K562 (cell line): ENCODE results near the gene CKAP5. TPM values are rescaled to one million over a fixed set of nuclear protein-coding genes. Genes with fewer than 3 reads are reported as not detected.
A peak's percentile ranks its signal among the peaks of the same experiment; 100 is the strongest.

Experiments used
- ATAC-seq: fragments of 200-7000 bp; cut with Tn5 transposase; 3 replicates; pipeline ENCODE4 v1.9.1; 2020; ENCODE audit warnings: moderate library complexity
- BruUV-seq: library from RNA; stranded (reverse); fragments of 400-500 nt; replicated peaks from 2 replicates; lab custom pipeline; 2021; lab: Mats Ljungman, UMichigan
- CTCF ChIA-PET: fragments of 300-600 bp; formaldehyde crosslinking; extraction: SDS; loops from one replicate; lab custom pipeline; 2021; ENCODE audit warnings: low intra/inter-chr PET ratio; lab: Yijun Ruan, JAX
- POLR2A ChIA-PET: fragments of 300-600, 350-650 bp; sonication (Branson Sonifier 250); formaldehyde crosslinking; extraction: SDS; loops from one replicate; lab custom pipeline; 2021; ENCODE audit warnings: antibody characterized with exemption, inconsistent platforms; lab: Yijun Ruan, JAX
- DNase-seq, 4 experiments: peaks; one replicate each; pipeline versions ENCODE4 v3.0.0 to v3.0.0-alpha.2; 2011 to 2018; ENCODE audit warnings: low spot score in 3 of 4, mixed read lengths in 3 of 4; ENCODE audit errors: extremely low read depth in 1 of 4
- FAIRE-seq: peaks from 2 replicates; lab custom pipeline; 2011; peaks lifted over from hg19 to GRCh38; lab: Jason Lieb, UNC
- H2AFZ ChIP-seq: 2 replicates; pipeline ENCODE4 v1.6.0; 2011; ENCODE audit warnings: low read depth, low read length, control low read depth, inconsistent platforms
- H3K27ac ChIP-seq: fragments of 200-600 bp; 3 replicates; pipeline ENCODE4 v1.8.0; 2011; ENCODE audit warnings: low read depth, mild to moderate bottlenecking, control low read depth, inconsistent platforms, low read length, moderate library complexity, mixed read lengths; ENCODE audit errors: extremely low read depth
- H3K27me3 ChIP-seq, 2 experiments: fragments of 300-600 bp in 1 of 2; 2 replicates in 1 of 2; 3 replicates in 1 of 2; pipeline versions ENCODE4 v1.6.0 to v1.8.0; 2011; ENCODE audit warnings: inconsistent platforms in 2 of 2, low read length in 2 of 2, mild to moderate bottlenecking in 1 of 2, mixed read lengths in 1 of 2, moderate library complexity in 1 of 2; ENCODE audit not compliant: control insufficient read depth in 2 of 2, insufficient read depth in 2 of 2
- H3K36me3 ChIP-seq: fragments of 300-600 bp; 3 replicates; pipeline ENCODE4 v1.8.0; 2011; ENCODE audit warnings: mild to moderate bottlenecking, low read length, inconsistent platforms; ENCODE audit not compliant: control insufficient read depth, insufficient read depth
- H3K4me1 ChIP-seq, 2 experiments: fragments of 200-600 bp in 1 of 2; replicated peaks in 1 of 2; 2 replicates in 1 of 2; 3 replicates in 1 of 2; pipeline versions ENCODE4 v1.5.1 to v1.8.0; 2011; ENCODE audit warnings: inconsistent platforms in 2 of 2, low read length in 2 of 2, mild to moderate bottlenecking in 1 of 2, mixed read lengths in 1 of 2, moderate library complexity in 1 of 2; ENCODE audit not compliant: control insufficient read depth in 2 of 2, insufficient read depth in 2 of 2
- H3K4me2 ChIP-seq: 2 replicates; pipeline ENCODE4 v1.6.1; 2011; ENCODE audit warnings: low read length, control low read depth, inconsistent platforms, mixed read lengths; ENCODE audit not compliant: insufficient read depth
- H3K4me3 ChIP-seq: fragments of 200-600 bp; sonication (generic), shearing (Covaris generic); 2 replicates; pipeline ENCODE4 v1.5.1; 2016; ENCODE audit warnings: control low read depth, inconsistent platforms
- H3K79me2 ChIP-seq: fragments of 200-600 bp; 3 replicates; pipeline ENCODE4 v1.8.0; 2011; ENCODE audit warnings: low read length, inconsistent platforms; ENCODE audit not compliant: control insufficient read depth, insufficient read depth
- H3K9ac ChIP-seq, 2 experiments: 2 replicates each; pipeline versions ENCODE4 v1.6.0 to v1.6.1; 2011; ENCODE audit warnings: low read depth in 2 of 2, low read length in 2 of 2, control low read depth in 1 of 2, inconsistent platforms in 1 of 2, mild to moderate bottlenecking in 1 of 2, mixed read lengths in 1 of 2; ENCODE audit not compliant: insufficient read depth in 1 of 2
- H3K9me1 ChIP-seq: one replicate; pipeline ENCODE4 v1.6.0; 2011; ENCODE audit warnings: inconsistent platforms, mild to moderate bottlenecking, low read length, moderate library complexity; ENCODE audit not compliant: control insufficient read depth, insufficient read depth
- H3K9me3 ChIP-seq: replicated peaks from 2 replicates; pipeline ENCODE4 v1.5.1; 2011; ENCODE audit warnings: low read depth, low read length, inconsistent platforms; ENCODE audit not compliant: control insufficient read depth, insufficient read depth
- H4K20me1 ChIP-seq: replicated peaks from 2 replicates; pipeline ENCODE4 v1.6.1; 2011; ENCODE audit warnings: low read length, inconsistent platforms, mixed read lengths; ENCODE audit not compliant: control insufficient read depth, insufficient read depth
- DPF2 ChIP-seq: fragments of 450-650 bp; IDR thresholded peaks from 2 replicates; pipeline ENCODE4 v1.6.1; 2016
- HOMEZ ChIP-seq: fragments of 250-450 bp; sonication (Bioruptor Pico); IDR thresholded peaks from 2 replicates; pipeline ENCODE4 v1.4.0; 2020; ENCODE audit warnings: mild to moderate bottlenecking, moderate library complexity
- MAX ChIP-seq: sonication (generic); formaldehyde crosslinking; IDR thresholded peaks from 2 replicates; pipeline ENCODE4 v1.9.0; 2022; ENCODE audit warnings: mild to moderate bottlenecking, missing genetic modification reagents
- MCM7 ChIP-seq, 2 experiments: fragments of 450-650 bp; IDR thresholded peaks; 2 replicates each; pipeline ENCODE4 v1.6.1; 2016 to 2018
- PTBP1 ChIP-seq: fragments of 200-400 bp; formaldehyde crosslinking; IDR thresholded peaks from 2 replicates; pipeline ENCODE4 v1.6.1; 2017; ENCODE audit warnings: low read depth, low read length
- RAD51 ChIP-seq: fragments of 450-650 bp; IDR thresholded peaks from 2 replicates; pipeline ENCODE4 v1.7.1; 2016; ENCODE audit warnings: low read depth, mild to moderate bottlenecking, borderline replicate concordance
- RBM34 ChIP-seq: fragments of 200-400 bp; formaldehyde crosslinking; IDR thresholded peaks from 2 replicates; pipeline ENCODE4 v1.6.1; 2018; ENCODE audit warnings: low read length, borderline replicate concordance; ENCODE audit not compliant: insufficient read depth
- SPI1 ChIP-seq: IDR thresholded peaks from 2 replicates; pipeline ENCODE4 v1.6.1; 2011; ENCODE audit warnings: low read depth, low read length, control low read depth, borderline replicate concordance
- ZBTB11 ChIP-seq, 3 experiments: fragments of 200-800 bp in 1 of 3; fragments of 250-450 bp in 1 of 3; fragments of 450-650 bp in 1 of 3; sonication (Bioruptor Pico) in 1 of 3; sonication (Bioruptor generic) in 1 of 3; formaldehyde crosslinking in 1 of 3; IDR thresholded peaks; 2 replicates each; pipeline versions ENCODE4 v1.6.1 to v1.8.0; 2016 to 2022; ENCODE audit warnings: mild to moderate bottlenecking in 2 of 3, missing genetic modification characterization in 2 of 3, missing compliant biosample characterization in 1 of 3, moderate library complexity in 1 of 3
- ZBTB33 ChIP-seq: sonication (generic); formaldehyde crosslinking; IDR thresholded peaks from 2 replicates; pipeline ENCODE4 v1.8.1; 2023; ENCODE audit warnings: mild to moderate bottlenecking, missing genetic modification reagents
- ZNF280A ChIP-seq: fragments of 450-650 bp; IDR thresholded peaks from 2 replicates; pipeline ENCODE4 v1.6.1; 2018; ENCODE audit warnings: mild to moderate bottlenecking, low read depth; ENCODE audit not compliant: partially characterized antibody
- ZNF316 ChIP-seq: fragments of 450-650 bp; IDR thresholded peaks from 2 replicates; pipeline ENCODE4 v1.6.1; 2016
- WGBS: fragments of 100-300 bp; shearing (Covaris generic); methylation state at CpG from one replicate; pipeline ENCODE4 v1.1.6; 2016; ENCODE audit warnings: low coverage, mixed read lengths; ENCODE audit not compliant: insufficient coverage; ENCODE audit errors: missing lambda C conversion rate; 5-methylcytosine and 5-hydroxymethylcytosine counted together
- in situ Hi-C: fragments of 300-500 bp; cut with MboI; formaldehyde crosslinking; loops from 4 replicates; pipeline ENCODE4 v1.15.0; 2018; ENCODE audit warnings: inconsistent platforms, mixed read lengths
- intact Hi-C: fragments of 100-400 bp; cut with micrococcal nuclease; formaldehyde crosslinking; loops from 2 replicates; pipeline ENCODE4 v1.14.2; 2022
- polyA plus RNA-seq, 8 experiments: library from polyadenylated mRNA; depleted of rRNA in 4 of 8; stranded (reverse) in 5 of 8; unstranded in 3 of 8; fragments of >200 nt; fragmentation: Nextera tagmentation in 2 of 8; fragmentation: Illumina TruSeq in 1 of 8; extraction: Ambion mirVana in 2 of 8; extraction: Trizol in 1 of 8; gene quantifications; 2 replicates each; pipeline versions ENCODE4 v1.2.1 to v1.2.3, GENCODE V29; 2011 to 2014; ENCODE audit warnings: inconsistent platforms in 1 of 8, missing spikeins in 1 of 8
- total RNA-seq, 7 experiments: library from RNA; depleted of rRNA in 6 of 7; stranded (reverse); fragments of >200 nt in 6 of 7; fragmentation: Illumina TruSeq in 2 of 7; extraction: Trizol in 2 of 7; gene quantifications; 2 replicates each; pipeline versions ENCODE4 v1.2.1 to v1.2.3, GENCODE V29; 2011 to 2021; ENCODE audit warnings: low replicate concordance in 1 of 7

CKAP5 gene
- total and polyA plus RNA-seq, 9 of the 15 experiments (the other 6 are each of a cell fraction or from before 2014, with no cell fraction given) = 60.1 to 239 (median 139) TPM

GRCh38 chr11:46769636-46770221 is 76.4 kb downstream of the CKAP5 start (continued):
- TF ChIP-seq ZBTB11 (CRISPR knock-in tag; IDR thresholded peaks at IDR 0.05) (no peak), SPI1 (no peak), RBM34 (no peak)

- DNase-seq = no peak
- Histone ChIP-seq H2AFZ (no peak overlapping the region), H3K36me3 (peaks cover 85% of the 10 kb centered on the region), H4K20me1 (no peaks in the 10 kb centered on the region), H3K9ac (no peak overlapping the region), H3K9me1 (no peaks in the 10 kb centered on the region), H3K4me2 (no peak overlapping the region), H3K79me2 (no peaks in the 10 kb centered on the region), H3K27ac (no peak overlapping the region), H3K27me3 (no peaks in the 10 kb centered on the region), H3K9me3 (no peaks in the 10 kb centered on the region), H3K4me3 (no peak overlapping the region), H3K4me1 (no peaks in the 10 kb centered on the region)
- BruUV-seq = no TSS peak
- ChIA-PET POLR2A (no interaction called here), CTCF (no interaction called here)
- WGBS = 100% methylated on average over 1 of the region's 2 CpGs
- no peak for ATAC-seq
- intact Hi-C loops (no loop called here), in situ Hi-C loops (no loop called here)
- no peak for FAIRE-seq
- TF ChIP-seq HOMEZ (CRISPR knock-in tag) (no peak), MAX (CRISPR knock-in tag) (no peak), MCM7 (IDR thresholded peaks at IDR 0.05) (no peak), ZNF280A (no peak), PTBP1 (no peak), DPF2 (no peak), ZBTB33 (CRISPR knock-in tag) (no peak), RAD51 (no peak), ZNF316 (peak; percentile 93)
These were observed 79.4 kb downstream of the CKAP5 start for GRCh38 chr11:46766656-46767055.
